GM19193 (cell line): ENCODE measurements around the gene NCKAP5.

Source experiments
- POLR2A ChIP-seq: IDR thresholded peaks from 4 replicates; pipeline ENCODE4 v1.6.1; 2011; ENCODE audit not compliant: insufficient read depth, insufficient read length; ENCODE audit errors: extremely low read depth

NCKAP5 gene

DNA sequence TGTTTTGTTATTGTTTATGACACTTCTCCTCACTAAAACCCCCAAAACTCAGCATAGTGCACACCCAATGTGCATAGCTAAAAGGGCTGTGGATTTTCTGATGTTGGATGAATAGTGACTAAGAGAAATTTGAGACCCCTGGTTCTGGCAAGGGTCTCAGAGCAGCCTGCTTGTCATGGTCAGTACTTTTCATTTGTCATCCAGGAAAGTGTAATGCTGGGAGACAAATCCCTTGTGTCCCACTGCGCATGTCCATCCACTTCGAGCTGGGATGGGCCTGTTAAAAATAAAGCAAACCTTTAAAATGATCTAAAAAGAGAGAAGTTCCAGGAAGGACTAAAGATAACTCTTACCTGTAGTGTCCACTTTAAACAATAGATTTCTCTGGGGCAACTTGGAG is 851.3 kb downstream of the NCKAP5 start:
- no peak for TF ChIP-seq POLR2A

- TF ChIP-seq POLR2A = no peak
Observed at GRCh38 chr2:132715386-132716351, 852.6 kb downstream of the NCKAP5 start.

GRCh38 chr2:132703396-132703795 is 864.9 kb downstream of the NCKAP5 start:
- no peak for TF ChIP-seq POLR2A

DNA sequence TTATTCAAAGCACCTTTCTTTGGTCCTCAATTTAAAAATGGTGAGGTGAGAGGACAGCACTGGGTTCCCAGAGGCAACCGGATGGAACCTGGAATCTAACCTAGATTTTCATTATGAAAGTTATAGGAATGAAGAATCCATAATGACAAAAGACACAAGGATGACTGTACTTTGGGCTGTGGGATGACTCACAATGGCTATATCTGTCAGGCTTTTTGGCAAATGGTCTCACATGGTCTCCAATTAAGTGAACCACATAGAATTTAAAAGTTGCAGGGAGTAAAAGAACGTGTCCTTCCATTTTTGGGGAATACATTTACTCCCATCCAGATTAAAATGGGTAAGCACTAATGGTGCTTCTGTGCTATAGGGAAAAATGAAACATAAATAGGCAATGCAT is 866.5 kb downstream of the NCKAP5 start:
- TF ChIP-seq POLR2A = no peak

GRCh38 chr2:132697556-132698205 is 870.6 kb downstream of the NCKAP5 start:
- TF ChIP-seq POLR2A = no peak

DNA sequence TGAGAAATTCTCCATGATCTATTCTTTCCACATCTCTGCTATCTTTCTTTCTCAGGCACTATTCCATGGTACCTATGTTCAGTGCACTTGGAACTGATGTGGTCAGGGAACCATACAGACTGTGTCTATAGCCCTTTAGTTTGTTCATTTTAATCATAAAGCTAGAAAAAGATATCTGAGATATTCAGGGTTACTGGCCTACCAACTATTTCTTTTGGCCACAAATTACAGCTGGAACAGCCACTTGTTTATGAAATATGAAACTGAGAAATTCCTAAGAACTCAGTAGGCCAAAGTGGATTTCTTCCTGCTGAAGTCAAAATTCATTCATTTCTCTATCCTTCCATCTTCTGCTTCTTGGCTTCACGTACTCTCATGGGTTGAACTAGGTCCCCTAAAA is 875.4 kb downstream of the NCKAP5 start:
- no peak for TF ChIP-seq POLR2A

GRCh38 chr2:132691556-132691955 is 876.7 kb downstream of the NCKAP5 start:
- TF ChIP-seq POLR2A = no peak

DNA sequence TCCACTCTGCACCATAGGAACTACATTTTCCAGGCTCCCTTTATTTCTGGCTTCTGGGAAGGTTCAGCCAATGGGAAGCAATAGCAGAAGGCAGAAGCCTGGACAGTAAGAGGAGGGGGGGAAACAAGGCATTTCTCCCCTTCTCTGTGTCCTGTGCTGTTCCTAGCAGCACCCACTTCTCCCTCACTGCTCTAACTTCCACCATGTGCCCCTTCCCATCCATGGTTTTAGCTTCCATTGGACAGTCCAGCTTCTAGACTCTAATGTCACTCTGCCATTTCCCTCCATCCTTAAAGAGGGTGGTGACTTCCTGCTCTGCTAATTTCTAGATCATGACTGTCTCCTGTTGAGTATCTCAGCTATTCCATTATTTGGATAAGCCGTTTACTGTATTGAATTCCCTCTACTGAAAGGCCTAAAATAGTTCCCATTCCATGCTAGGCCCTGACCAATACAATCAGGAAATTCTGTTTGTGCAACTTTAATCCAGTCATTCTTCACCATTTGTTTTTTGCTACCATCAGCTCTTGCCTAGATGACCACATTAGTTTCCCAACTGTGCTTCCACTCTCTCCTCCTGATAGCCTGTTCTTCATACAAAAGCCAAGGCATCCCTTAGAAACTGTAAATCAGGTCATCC is 877.5 kb downstream of the NCKAP5 start:
- no peak for TF ChIP-seq POLR2A

DNA sequence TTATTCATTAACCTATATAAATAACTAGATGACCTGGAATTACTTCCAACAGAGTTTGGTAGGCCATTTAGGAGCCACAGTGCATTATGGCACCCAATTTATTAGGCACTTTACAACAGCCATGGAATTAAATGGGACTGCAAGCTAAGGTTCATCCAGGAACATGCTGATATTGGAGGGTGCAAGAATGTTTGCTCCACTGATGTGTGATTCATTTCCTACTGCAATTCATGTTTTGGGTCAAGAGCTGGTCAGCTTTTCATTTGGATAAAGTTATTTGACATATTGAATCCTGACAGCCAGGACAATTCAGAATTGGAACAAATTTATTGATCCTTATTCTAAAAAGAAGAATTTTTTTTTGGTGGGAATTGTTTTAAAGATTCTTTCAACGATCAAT is 886.5 kb downstream of the NCKAP5 start:
- TF ChIP-seq POLR2A = no peak

DNA sequence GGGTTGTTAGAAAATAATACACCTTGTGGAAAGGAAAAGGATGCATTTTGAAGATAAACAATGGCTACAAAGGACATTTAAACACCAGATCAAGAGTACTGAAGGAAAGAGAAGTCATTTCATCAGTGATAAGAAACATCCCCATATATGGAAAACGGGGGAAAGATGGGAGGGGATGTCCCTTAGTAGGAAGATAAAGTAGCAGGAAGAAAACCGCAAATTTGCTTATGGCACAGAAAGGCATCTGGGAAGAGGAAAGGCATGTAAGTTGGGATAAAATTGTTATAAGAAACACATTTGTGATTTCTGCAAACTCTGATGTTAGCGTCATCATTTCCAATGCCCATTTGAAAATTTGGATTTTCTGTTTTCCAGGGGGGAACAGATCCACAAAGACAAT is 887.7 kb downstream of the NCKAP5 start:
- no peak for TF ChIP-seq POLR2A

- TF ChIP-seq POLR2A = no peak
Observed at GRCh38 chr2:132678483-132678882, 889.8 kb downstream of the NCKAP5 start.

- no peak for TF ChIP-seq POLR2A
Observed at GRCh38 chr2:132677661-132678060, 890.6 kb downstream of the NCKAP5 start.

- TF ChIP-seq POLR2A = no peak
Observed at GRCh38 chr2:132676999-132677398, 891.3 kb downstream of the NCKAP5 start.

DNA sequence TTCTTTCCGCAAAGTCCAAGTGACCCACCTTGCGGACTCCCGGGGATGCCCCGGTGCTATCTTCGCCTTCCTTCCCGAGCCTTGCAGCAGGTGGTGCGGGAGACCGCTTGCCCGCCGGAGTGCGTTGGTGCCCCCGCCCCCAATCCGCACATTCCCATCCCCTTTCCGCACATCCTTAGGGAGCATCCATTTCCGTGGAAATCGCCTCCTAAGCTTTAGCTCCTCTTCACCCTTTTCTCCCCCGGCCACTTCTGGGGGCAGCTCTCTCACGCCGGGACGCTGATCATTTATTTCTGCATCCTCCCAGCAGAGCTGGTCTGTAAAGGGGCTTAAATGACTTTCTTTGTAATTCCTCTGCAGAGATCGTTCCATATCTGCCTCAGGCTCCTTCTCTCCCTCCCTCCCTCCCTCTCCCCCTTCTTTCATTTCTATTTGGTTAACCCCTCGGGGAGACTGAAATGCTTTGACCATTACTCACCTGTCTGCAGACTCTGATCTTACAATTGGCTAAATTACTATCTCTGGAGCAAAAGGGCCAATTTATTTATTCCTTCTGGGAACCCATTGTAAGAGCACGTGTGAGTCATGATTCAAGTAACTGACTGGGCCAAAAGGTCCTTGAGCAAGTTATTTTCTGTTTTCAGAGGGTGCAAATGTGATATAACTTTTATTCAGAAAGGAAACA is 897.0 kb downstream of the NCKAP5 start:
- TF ChIP-seq POLR2A = no peak
